GM18870 (cell line): Measurements from ENCODE around the gene MGMT.

Source experiments
- ATAC-seq: cut with Tn5 transposase; IDR thresholded peaks from one replicate; pipeline ENCODE4 v1.9.1; 2021; ENCODE audit warnings: moderate library complexity; ENCODE audit not compliant: unreplicated experiment

The MGMT gene

GRCh38 chr10:129816656-129817045, 349.6 kb downstream of the MGMT start:
- no peak for ATAC-seq
